HepG2 (cell line): ENCODE data around the gene CAPN8. TPM values are rescaled to one million over a fixed set of nuclear protein-coding genes. Genes with fewer than 3 reads are reported as not detected.

ENCODE experiments used
- CHD2 ChIP-seq: IDR thresholded peaks from 2 replicates; pipeline ENCODE4 v1.6.1; 2011; ENCODE audit warnings: low read depth, low read length, improper control_type of control experiment
- DDIT3 ChIP-seq: sonication (generic); formaldehyde crosslinking; IDR thresholded peaks from 2 replicates; pipeline ENCODE4 v1.4.0; 2020; ENCODE audit warnings: mild to moderate bottlenecking, missing genetic modification reagents
- GATA4 ChIP-seq: sonication (generic); IDR thresholded peaks from 2 replicates; pipeline ENCODE4 v1.6.1; 2016; ENCODE audit warnings: antibody characterized with exemption, low read depth, borderline replicate concordance
- HINFP ChIP-seq: sonication (generic); formaldehyde crosslinking; IDR thresholded peaks from 2 replicates; pipeline ENCODE4 v1.4.0; 2020; ENCODE audit warnings: low read depth, mild to moderate bottlenecking, missing genetic modification reagents
- IRX3 ChIP-seq: sonication (generic); formaldehyde crosslinking; IDR thresholded peaks from 2 replicates; pipeline ENCODE4 v1.8.1; 2023; ENCODE audit warnings: mild to moderate bottlenecking, low read depth, missing genetic modification reagents, borderline replicate concordance
- MIXL1 ChIP-seq: IDR thresholded peaks from 2 replicates; pipeline ENCODE4 v1.6.1; 2016
- SMAD3 ChIP-seq: sonication (generic); formaldehyde crosslinking; IDR thresholded peaks from 2 replicates; pipeline ENCODE4 v1.4.0; 2020; ENCODE audit warnings: missing genetic modification reagents
- SPEN ChIP-seq: sonication (generic); formaldehyde crosslinking; IDR thresholded peaks from 2 replicates; pipeline ENCODE4 v1.5.1; 2020; ENCODE audit warnings: low read depth, mild to moderate bottlenecking, missing genetic modification reagents
- STAG1 ChIP-seq: sonication (generic); formaldehyde crosslinking; IDR thresholded peaks from 2 replicates; pipeline ENCODE4 v1.4.0; 2020; ENCODE audit warnings: missing genetic modification reagents
- TRAFD1 ChIP-seq: sonication (generic); formaldehyde crosslinking; IDR thresholded peaks from 2 replicates; pipeline ENCODE4 v1.5.1; 2020; ENCODE audit warnings: missing genetic modification reagents, mild to moderate bottlenecking, borderline replicate concordance
- ZNF138 ChIP-seq: sonication (generic); formaldehyde crosslinking; IDR thresholded peaks from 2 replicates; pipeline ENCODE4 v1.5.0; 2020; ENCODE audit warnings: mild to moderate bottlenecking, low read depth, missing genetic modification reagents
- ZNF251 ChIP-seq: sonication (generic); formaldehyde crosslinking; IDR thresholded peaks from 2 replicates; pipeline ENCODE4 v1.9.0; 2021; ENCODE audit warnings: mild to moderate bottlenecking, missing genetic modification reagents
- ZNF607 ChIP-seq: sonication (generic); formaldehyde crosslinking; IDR thresholded peaks from 2 replicates; pipeline ENCODE4 v1.5.1; 2020; ENCODE audit warnings: missing genetic modification reagents, mild to moderate bottlenecking, borderline replicate concordance
- ZNF609 ChIP-seq: sonication (generic); formaldehyde crosslinking; IDR thresholded peaks from 2 replicates; pipeline ENCODE4 v1.4.0; 2020; ENCODE audit warnings: mild to moderate bottlenecking, missing genetic modification reagents, borderline replicate concordance
- ZNF768 ChIP-seq: sonication (generic); formaldehyde crosslinking; IDR thresholded peaks from 2 replicates; pipeline ENCODE4 v1.4.0; 2020; ENCODE audit warnings: missing genetic modification reagents
- ZSCAN5A ChIP-seq: sonication (generic); formaldehyde crosslinking; IDR thresholded peaks from 2 replicates; pipeline ENCODE4 v1.8.0; 2022; ENCODE audit warnings: mild to moderate bottlenecking, missing genetic modification reagents, borderline replicate concordance
- ZXDC ChIP-seq: sonication (generic); formaldehyde crosslinking; IDR thresholded peaks from 2 replicates; pipeline ENCODE4 v1.5.0; 2020; ENCODE audit warnings: mild to moderate bottlenecking, missing genetic modification reagents
- polyA plus RNA-seq, 8 experiments: library from polyadenylated mRNA; depleted of rRNA in 3 of 8; stranded (reverse) in 7 of 8; unstranded in 1 of 8; fragments of >200 nt; fragmentation: Illumina TruSeq in 4 of 8; extraction: Trizol in 4 of 8; gene quantifications; 2 replicates each; pipeline versions ENCODE4 v1.2.1 to v1.2.3, GENCODE V29; 2011 to 2016; ENCODE audit warnings: low read depth in 4 of 8, missing spikeins in 1 of 8, mixed read lengths in 1 of 8; ENCODE audit not compliant: insufficient read depth in 1 of 8
- total RNA-seq, 5 experiments: library from RNA; depleted of rRNA; stranded (reverse); fragments of >200 nt; fragmentation: Illumina TruSeq; extraction: Trizol; gene quantifications; 2 replicates each; pipeline ENCODE4 v1.2.3, GENCODE V29; 2016; ENCODE audit warnings: low read depth in 1 of 5

CAPN8 gene
- total and polyA plus RNA-seq, 2 of the 13 experiments (the other 11 are each of a cell fraction or from before 2014, with no cell fraction given) = 0.20 to 0.25 TPM

GRCh38 chr1:223621312-223621734 is 44.2 kb downstream of the CAPN8 start (continued):
- no peak for TF ChIP-seq ZNF609 (CRISPR knock-in tag)
- no peak for TF ChIP-seq SPEN (CRISPR knock-in tag)
- no peak for TF ChIP-seq ZSCAN5A (CRISPR knock-in tag)
- TF ChIP-seq SMAD3 (CRISPR knock-in tag) = no peak
- no peak for TF ChIP-seq DDIT3
- TF ChIP-seq ZXDC (CRISPR knock-in tag) = no peak
- TF ChIP-seq IRX3 (CRISPR knock-in tag) = no peak
- TF ChIP-seq STAG1 (CRISPR knock-in tag) = no peak
- no peak for TF ChIP-seq HINFP (CRISPR knock-in tag)
- no peak for TF ChIP-seq TRAFD1 (CRISPR knock-in tag)
- peak; percentile 24; the same call in 1 of the 2 replicates for TF ChIP-seq MIXL1 (CRISPR knock-in tag)
- no peak for TF ChIP-seq ZNF607 (CRISPR knock-in tag)
- no peak for TF ChIP-seq ZNF138 (CRISPR knock-in tag)
- no peak for TF ChIP-seq CHD2
- no peak for TF ChIP-seq ZNF768 (CRISPR knock-in tag)
- TF ChIP-seq ZNF251 (CRISPR knock-in tag) = no peak
- no peak for TF ChIP-seq GATA4
